ENCODE results near the gene AMZ1.
"Not testable (repeated sequence)": the region's sequence is repeated elsewhere in the genome, so short reads cannot be mapped to it uniquely, and the experiment has no call there.

Gene AMZ1

DNA sequence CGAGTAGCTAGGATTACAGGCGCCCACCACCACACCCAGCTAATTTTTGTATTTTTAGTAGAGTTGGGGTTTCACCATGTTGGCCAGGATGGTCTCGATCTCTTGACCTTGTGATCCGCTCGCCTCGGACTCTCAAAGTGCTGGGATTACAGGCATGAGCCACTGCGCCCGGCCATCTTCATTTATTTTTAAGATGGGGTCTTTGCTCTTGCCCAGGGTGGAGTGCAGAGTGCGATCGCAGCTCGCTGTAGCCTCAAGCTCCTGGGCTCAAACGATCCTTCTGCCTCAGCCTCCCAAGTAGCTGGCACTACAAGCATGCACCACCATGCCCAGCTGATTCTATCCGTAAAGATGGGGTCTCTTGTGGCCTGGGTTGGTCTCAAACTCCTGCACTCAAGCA is 39.2 kb downstream of the AMZ1 start:
- DNase-seq (ENCODE audit: low read depth, low spot score), result not testable (repeated sequence)

DNA sequence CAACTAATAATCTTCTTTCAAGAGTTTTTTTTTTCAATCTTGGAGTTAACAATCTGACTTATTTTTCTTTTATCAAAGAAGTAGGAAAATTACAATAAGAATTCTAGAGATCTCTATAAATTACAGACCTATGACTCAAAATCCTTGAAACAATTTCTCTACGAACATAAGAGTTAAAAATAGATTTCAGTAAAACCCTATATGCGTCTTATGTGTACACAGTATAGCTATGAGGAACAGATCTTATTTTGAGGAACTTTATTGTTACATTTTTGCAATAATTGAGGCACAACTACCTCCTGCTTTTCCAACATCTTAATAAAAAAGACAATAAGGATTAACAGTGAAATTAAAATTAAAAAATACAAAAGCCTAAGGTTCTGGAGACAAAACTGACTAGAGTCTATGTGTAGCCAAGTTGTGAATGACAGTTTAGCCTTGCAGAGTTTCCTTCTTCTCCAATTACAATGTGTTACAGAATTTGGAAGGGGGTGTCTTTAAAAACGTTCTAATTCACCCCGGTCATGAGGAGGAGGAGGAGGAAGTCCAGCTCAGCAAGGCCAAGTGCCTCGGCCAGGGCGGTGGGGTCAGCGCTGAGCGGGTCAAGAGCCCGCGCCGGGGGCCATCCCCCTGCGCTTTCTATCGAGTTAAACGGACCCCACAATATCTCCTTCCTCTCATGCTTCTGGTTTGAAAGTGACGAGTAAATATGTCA is 40.5 kb downstream of the AMZ1 start:
- DNase-seq (ENCODE audit: low read depth, low spot score), result no peak

DNA sequence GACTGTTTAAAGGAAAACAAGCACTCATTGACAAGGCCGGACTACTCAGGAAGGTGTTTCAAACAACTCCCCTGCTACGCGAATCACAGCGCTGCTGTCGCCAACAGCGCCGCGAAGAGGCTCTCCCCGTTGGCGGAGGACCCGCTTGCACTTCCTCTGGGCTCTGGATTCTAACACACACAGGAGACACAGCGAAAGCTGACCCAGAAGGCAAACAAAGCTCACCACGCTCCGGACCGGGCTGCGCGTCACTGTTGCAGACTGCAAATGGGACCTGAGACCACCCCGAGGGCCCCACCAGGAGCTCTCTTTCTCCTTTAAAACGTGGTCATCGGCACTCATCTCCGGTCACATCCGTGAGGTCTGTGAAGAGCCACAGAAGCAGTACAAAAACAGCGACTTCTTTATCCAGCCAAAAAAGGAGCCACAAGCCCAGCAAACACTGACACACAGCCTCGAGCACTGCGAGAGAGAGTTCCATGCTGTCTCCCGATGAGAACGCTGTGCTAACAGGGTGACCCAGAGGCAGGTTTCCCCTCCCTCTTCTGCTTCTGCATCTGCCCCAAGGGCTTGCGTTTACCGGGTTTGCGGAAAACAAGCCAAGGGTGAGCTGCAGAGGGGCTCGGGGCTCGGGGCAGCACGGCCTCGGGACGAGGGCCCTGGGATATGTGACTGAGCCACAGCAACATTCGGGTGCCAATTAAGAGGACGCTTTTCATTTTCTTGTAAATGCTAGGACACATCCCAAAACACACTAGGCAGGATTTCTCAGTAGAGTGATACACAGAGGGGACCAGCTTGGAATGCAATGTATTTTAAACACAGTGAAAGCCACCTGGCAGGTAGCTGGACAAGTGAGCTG is 41.3 kb downstream of the AMZ1 start:
- no peak for DNase-seq (ENCODE audit: low read depth, low spot score)

DNA sequence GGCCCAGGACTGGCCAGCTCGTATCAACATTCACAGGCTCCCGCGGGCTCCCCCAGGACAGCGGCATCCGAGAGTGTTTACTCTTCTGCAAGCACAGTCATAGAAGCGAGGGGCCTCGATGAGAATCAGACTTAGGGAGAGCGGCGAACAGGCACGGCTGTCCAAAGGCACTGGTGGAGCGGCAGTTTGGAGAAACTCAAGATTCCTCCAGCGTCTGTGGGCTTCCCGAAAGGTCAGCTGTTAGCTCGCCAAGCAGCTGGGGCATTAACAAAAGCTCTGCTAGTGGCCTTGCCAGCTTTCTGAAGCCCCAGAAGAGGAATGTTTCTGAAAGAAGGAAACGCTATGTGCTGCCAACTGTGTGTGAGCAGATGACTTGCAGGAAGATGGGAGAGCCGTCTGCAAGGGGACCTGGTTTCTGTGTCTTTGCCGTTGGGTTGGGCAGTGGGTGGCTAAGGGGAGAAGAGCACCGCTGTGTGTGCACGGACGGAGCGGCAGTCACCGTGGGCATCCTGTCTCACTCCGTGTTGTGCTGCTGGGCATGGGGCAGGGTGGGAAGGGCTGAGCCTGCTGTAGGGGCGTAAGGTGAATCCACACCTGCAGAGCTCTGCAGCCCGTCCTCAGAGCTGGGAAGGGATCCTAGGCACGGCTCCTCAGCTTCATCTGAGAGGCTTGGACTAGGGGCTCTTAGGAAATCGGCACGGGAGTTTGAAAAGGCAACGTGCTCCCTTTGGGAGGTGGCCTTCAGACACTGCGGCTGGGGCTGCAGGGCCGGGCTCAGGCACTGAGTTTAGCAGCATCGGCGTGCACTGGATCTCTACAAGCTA is 42.1 kb downstream of the AMZ1 start:
- DNase-seq (ENCODE audit: low read depth, low spot score), result no peak

DNA sequence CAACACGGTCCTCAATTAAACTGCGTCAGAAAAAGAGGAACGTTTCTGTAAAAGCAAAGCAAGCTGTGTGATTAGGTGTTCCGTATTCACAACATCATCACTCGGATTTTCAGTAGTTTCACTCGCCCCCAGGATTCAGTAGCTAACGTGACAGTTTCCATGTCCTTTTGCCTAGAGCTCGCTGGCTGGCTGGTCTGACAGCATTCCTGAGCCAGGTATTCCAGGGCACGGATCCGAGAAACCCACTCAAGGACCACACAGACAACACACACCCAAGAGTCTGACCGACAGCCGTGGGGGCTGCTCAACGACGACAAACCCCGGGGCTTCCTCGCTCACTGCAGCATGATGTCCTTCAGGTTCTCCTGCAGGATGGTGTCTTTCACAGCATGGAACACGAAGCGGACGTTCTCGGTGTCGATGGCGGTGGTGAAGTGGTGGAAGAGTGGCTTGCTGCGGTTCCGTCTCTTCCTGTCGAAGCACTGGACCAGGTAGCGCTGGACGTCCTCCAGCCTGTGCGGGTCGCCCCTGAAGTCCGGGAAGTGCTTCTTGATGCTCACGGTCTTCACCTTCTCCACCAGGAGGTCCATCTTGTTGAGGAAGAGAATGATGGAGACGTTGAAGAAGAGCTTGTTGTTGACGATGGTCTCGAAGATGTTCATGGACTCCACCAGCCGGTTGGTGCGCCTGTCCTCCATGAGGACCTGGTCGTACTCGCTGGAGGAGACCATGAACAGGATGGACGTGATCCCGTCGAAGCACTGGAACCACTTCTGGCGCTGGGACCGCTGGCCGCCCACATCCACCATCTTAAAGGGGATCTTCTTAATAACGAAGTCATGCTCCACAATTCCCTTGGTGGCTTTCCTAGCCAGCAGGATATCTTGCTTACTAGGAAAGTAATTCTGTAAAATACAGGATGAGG is 43.1 kb downstream of the AMZ1 start:
- no peak for DNase-seq (ENCODE audit: low read depth, low spot score)

DNA sequence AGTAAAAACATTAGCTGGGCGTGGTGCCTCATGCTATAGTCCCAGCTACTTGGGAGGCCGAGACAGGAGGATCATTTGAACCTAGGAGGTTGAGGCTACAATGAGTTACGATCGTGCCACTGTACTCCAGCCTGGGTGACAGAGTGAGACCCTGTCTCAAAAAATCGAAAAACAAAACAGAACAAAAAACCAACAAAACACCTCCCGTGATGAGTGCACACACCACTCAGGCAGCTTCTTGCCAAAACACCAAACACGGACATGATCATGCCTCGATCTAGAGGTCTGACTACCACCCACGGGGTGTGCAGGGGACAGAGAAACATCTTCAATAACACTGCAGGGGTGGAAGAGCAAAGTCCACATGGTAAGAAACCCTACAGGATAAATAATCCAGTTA is 44.4 kb downstream of the AMZ1 start:
- DNase-seq (ENCODE audit: low read depth, low spot score), result no peak

DNA sequence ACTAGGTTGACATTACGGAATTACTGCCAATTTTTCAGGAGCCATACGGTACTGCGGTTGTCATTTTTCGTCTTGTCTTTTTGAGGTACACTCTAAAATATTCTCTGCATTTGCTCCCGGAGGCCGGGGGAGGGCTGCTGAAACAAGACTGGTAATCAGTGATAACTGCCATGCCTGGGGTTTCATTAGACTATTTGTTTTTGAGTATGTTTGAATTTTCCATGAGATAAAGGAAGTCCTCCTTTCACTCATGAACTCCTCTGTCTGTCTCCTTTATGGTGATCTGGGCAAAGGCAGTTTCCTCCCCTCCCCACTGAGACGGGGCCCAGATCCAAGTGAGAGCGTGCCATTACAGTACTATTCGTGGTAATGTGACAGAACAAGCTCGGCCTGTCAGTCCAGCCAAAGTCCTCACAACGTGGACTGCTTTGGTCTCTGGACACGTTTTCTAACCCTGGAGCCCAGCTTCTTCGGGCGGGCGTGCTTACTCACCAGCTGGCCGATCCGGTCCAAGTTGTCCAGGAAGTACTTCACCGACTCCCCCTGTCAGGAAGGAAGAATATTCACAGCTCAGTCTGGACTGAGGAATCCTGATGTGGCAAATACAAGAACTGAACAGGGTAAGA is 45.1 kb downstream of the AMZ1 start:
- no peak for DNase-seq (ENCODE audit: low read depth, low spot score)

DNA sequence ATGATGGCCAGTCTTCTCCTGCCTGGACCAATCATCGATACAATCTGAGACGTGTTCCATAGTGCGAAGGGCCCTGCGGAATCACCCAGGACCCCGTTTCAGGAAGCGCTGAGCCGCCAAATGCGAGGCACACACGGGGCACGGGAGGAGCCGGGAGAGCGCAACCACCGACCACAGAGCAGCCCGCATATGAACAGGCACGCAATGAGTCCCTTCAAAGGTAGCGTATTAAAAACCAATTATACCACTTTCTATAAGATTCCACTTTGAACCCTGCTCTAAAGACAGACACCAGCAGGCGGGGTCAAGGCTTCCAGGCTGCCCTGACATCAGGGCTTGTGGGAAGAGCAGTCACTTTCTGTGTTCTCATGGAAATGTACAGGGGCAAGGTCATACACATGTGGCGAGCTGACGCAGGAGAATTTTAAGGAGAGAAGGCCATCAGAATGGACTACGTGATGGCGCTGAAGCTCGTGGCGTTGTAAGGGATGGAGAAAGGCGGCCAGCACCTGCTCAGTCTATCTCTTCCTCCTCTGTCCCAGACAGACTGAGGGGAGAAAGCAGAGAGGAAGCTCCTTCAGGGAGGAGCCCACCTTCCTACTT is 46.2 kb downstream of the AMZ1 start:
- no peak for DNase-seq (ENCODE audit: low read depth, low spot score)

DNA sequence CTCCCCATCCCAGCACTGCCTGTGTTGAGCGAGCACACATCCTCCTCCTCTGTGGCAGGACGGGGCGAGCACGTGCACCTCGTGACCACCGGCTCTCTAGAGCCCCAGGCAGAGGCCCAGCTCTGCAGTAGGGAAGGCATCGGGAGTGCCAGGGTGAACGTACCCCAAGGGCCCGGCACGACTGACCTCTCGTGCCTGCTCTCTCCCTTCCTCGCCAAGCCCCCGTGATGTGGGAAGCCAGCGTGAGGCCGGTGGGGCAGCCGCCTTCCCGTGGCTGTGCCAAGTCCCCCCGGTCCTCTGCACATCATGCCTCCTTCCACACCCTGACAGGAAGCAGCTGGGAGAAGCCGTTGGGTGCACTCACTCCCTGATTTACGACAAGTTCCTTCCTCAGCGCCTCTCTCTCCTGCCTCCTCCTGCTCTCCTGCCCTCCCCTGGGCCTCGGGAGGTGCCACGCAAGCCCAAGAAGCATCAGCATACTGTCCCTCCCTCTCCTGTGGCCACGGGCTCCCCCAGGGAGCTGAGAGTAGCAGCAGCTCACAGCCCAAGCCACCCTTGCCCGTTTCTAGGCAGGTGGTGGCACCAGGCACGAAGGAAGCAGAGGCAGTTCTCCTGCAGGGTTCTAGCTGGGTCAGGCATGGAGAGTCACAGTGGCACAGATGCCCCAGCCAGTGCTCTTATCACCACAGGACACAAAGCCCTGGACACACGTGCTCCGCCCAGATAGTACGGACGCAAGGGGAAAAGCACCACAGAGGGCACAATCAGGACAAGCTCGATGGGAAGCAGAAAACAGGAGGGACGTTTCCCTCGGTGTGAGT is 47.0 kb downstream of the AMZ1 start:
- no peak for DNase-seq (ENCODE audit: low read depth, low spot score)

DNA sequence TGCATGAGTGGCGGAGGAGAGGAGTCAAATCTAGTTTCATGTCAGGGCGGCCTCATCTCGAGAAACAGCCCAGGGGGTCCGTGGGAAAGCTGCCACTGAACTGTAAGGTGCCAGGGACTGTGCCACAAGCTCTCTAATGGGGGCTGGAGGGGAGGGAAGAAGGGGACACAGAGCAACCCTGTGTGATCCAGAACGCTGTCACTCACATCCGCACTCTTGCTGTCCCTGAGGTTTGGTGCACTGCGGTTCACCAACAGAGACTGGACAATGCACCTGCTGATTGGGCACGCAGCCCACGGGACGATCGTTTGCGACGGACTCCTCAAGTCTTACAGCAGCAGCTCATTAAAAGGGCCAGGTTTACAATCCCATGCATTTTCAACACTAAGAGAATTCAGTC is 47.7 kb downstream of the AMZ1 start:
- DNase-seq (ENCODE audit: low read depth, low spot score), result no peak

DNA sequence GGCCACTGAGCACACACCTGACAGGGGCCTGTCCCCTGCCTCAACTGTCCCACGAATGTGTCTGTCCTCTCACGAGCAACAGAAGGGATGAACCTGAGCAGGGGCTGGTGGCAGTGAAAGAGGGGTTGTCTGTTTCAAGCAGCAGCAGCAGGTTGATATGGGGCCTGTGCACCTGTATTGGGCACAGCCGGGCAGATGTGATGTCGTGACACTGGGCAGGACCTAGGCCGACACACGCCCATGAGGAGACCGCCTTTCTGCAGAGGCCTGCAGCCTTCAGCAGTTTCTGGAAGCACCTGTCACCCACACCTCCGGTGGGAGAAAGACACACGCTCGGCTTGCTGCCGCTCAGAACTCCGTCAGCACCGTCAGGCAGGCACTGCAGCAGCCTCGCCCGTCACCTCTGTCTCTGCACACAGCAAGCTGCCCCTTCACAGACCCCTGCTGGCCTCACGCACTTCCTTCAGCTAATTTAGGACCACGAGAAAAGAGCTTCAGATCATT is 48.5 kb downstream of the AMZ1 start:
- DNase-seq (ENCODE audit: low read depth, low spot score), result no peak

DNA sequence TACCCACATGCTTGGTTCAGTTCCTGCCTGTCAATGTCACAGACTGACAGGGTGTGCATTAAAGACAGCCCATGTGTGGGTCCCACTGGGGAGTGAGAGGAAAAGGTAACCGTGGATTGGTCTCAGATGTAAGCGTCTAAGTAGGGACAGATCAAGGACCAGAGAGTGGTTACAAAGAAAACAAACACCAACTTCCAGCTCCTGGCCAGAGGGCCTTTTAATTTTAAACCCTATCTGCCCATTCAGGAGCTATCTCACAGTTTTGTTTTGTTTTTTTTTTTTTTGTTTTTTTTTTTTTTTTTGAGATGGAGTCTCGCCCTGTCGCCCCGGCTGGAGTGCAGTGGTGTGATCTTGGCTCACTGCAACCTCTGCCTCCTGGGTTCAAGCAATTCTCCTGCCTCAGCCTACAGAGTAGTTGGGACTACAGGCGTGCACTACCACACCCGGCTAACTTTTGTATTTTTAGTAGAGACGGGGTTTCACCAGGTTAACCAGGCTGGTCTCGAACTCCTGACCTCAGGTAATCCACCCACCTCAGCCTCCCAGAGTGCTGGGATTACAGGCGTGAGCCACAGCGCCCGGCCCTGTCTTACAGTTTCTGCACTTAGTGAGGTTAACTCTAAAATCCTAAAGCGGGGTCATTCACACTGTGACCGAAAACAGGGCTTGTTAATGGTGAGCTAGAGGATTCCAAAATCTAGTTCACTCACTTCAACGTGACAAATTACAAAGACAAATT is 49.2 kb downstream of the AMZ1 start:
- not testable (repeated sequence) for DNase-seq (ENCODE audit: low read depth, low spot score)

DNA sequence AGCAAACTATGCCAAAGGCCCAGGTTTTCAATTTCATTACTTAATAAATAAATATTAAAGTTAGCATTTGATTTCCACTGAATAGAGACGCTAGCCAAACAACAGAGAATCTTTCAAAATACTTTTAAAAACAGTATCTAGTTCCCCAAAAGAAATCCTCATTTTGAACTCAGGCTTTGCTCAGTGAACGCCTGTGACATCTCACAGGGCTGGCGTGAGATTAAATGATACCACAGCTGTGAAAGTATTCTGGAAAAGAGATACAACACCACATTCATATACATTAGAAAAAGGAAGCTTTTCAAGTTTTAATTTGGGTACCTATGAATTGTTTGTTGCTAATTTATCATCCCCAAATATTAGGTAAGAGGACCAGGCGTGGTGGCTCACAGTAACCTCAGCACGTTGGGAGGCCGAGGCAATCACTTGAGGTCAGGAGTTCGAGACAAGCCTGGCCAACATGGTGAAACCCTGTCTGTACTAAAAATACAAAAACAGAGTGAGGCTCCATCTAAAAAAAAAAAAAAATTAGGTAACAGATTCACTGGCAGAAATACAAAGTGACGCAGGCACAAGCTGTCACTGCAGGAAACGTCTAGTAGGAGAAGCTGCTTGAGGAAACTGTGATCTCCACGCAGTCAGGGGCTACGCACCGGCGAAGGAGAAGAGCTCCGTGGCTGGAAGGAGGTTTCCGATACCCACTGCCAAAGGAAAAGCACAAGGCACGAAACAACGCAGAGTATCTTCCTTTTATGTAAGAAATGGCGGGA is 50.0 kb downstream of the AMZ1 start:
- no peak for DNase-seq (ENCODE audit: low read depth, low spot score)

DNA sequence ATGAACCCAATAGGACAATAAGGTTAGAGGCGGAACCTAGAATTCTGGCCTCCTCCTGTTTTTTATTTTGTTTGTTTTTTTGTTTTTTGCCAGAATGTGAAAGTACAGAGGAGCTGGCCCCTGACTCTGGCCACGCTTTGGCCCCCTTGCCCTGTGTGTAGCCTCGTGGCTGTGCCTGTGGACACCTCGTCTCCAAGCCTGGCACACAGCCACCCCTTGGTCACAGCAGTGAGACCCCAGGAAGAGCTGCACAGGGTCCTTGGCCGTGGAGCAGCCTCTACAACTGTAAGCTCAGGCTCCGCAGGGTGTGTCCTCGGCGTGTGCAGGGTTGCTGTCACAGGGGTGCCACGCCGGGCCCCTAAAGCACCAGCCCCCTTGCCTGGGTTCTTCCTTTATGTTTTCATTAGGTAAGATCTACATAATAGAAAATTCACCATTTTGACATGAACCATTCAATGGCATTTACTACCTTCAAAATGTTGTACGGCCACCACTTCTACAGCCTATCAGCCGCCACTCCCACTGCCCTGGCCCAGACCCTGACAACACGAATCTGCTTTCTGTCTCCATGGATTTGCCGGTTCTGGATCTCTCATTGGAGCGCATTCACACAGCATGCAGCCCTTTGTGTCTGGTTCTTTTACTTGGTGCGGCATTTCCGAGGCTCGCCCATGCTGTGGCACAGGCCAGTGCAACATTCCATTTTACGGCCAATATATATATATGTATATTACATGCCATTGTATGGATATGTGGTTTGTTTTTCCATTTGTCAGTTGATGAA is 51.0 kb downstream of the AMZ1 start:
- DNase-seq (ENCODE audit: low read depth, low spot score), result no peak

DNA sequence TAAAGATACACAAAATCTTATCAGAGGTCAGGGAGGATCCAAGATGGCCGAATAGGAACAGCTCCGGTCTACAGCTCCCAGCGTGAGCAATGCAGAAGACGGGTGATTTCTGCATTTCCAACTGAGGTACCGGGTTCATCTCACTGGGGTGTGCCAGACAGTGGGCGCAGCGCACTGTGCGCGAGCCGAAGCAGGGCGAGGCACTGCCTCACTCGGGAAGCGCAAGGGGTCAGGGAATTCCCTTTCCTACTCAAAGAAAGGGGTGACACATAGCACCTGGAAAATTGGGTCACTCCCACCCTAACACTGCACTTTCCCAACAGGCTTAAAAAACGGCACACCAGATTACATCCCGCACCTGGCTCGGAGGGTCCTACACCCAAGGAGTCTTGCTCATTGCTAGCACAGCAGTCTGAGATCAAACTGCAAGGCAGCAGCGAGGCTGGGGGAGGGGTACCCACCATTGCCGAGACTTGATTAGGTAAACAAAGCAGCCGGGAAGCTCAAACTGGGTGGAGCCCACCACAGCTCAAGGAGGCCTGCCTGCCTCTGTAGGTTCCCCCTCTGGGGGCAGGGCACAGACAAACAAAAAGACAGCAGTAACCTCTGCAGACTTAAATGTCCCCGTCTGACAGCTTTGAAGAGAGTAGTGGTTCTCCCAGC is 55.7 kb downstream of the AMZ1 start:
- DNase-seq (ENCODE audit: low read depth, low spot score), result not testable (repeated sequence)

DNA sequence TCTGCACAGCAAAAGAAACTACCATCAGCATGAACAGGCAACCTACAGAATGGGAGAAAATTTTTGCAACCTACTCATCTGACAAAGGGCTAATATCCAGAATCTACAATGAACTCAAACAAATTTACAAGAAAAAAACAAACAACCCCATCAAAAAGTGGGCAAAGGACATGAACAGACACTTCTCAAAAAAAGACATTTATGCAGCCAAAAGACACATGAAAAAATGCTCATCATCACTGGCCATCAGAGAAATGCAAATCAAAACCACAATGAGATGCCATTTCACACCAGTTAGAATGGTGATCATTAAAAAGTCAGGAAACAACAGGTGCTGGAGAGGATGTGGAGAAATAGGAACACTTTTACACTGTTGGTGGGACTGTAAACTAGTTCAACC is 60.7 kb downstream of the AMZ1 start:
- not testable (repeated sequence) for DNase-seq (ENCODE audit: low read depth, low spot score)

Data from brain pericyte (primary cell).